ENCODE results near the gene POU6F1.

Gene POU6F1

DNA sequence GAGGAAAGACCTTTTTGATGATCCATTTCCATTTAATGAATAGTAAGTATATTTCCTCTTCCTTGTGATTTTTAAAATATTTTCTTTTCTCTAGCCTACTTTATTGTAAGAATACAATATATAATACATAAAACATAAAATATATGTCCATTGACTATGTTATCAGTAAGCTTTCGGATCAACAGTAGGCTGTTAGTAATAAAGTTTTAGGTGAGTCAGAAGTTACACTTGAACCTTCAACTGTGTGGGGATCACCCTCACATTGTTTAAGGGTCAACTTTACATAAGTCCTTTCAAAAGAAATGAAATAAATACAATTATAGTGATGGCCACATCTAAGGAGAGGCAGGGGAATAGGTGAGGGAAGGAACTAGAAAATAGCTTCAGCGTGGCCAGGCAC is 40.0 kb downstream of the POU6F1 start:
- H3K9ac ChIP-seq = no peak overlapping the region
- H3K27ac ChIP-seq = no peak overlapping the region
- H3K79me2 ChIP-seq = no peaks in the 10 kb centered on the region
- H3K4me2 ChIP-seq (ENCODE audit: low read length) = no peak overlapping the region
- no peak overlapping the region for H2AFZ ChIP-seq
- no peaks in the 10 kb centered on the region for H3K36me3 ChIP-seq (ENCODE audit: control insufficient read depth, insufficient read depth, low read length)
- no peaks in the 10 kb centered on the region for H3K9me3 ChIP-seq (ENCODE audit: control insufficient read depth, low read length)
- TF ChIP-seq, protein P1, sequence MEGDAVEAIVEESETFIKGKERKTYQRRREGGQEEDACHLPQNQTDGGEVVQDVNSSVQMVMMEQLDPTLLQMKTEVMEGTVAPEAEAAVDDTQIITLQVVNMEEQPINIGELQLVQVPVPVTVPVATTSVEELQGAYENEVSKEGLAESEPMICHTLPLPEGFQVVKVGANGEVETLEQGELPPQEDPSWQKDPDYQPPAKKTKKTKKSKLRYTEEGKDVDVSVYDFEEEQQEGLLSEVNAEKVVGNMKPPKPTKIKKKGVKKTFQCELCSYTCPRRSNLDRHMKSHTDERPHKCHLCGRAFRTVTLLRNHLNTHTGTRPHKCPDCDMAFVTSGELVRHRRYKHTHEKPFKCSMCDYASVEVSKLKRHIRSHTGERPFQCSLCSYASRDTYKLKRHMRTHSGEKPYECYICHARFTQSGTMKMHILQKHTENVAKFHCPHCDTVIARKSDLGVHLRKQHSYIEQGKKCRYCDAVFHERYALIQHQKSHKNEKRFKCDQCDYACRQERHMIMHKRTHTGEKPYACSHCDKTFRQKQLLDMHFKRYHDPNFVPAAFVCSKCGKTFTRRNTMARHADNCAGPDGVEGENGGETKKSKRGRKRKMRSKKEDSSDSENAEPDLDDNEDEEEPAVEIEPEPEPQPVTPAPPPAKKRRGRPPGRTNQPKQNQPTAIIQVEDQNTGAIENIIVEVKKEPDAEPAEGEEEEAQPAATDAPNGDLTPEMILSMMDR (IDR thresholded peaks at IDR 0.05) = no peak
- no peaks in the 10 kb centered on the region for H3K27me3 ChIP-seq (ENCODE audit: control insufficient read depth, insufficient read depth, low read length)
- H3K4me3 ChIP-seq (ENCODE audit: low read depth, low read length) = no peak overlapping the region
- no peaks in the 10 kb centered on the region for H3K4me1 ChIP-seq

DNA sequence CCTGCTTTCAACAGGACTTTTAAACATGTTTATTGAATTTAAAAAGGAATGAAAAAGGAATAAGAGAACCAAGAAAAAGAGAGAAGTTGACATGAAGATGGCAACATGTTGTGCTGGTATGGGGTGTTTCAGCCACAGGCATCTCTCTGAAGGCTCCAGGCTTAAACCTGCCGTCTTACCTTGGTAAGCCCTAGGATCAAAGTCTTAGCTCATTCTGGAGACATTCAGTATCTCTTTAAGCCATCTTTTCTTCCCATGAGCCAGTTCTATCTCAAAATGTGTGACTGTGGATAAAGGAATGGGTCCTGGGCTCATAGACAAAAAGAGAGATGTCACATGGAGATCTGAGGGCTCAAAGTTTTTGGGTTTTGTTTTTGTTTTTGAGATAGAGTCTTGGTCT is 43.4 kb downstream of the POU6F1 start:
- TF ChIP-seq, protein P1 (IDR thresholded peaks at IDR 0.05) = no peak

GRCh38 chr12:51172515-51173431 is 45.1 kb downstream of the POU6F1 start, which contains the start of gene TFCP2:
TSS of gene TFCP2 (minus strand) at chr12:51173135. CDS start at chr12:51172422, 713 bp downstream.
- peak within 1 kb of the TSS; percentile 100 for H2AFZ ChIP-seq
- peaks cover 3% of the 10 kb centered on the region for H3K4me1 ChIP-seq
- no peaks in the 10 kb centered on the region for H3K9me3 ChIP-seq (ENCODE audit: control insufficient read depth, low read length)
- peaks cover 44% of the 10 kb centered on the region for H3K79me2 ChIP-seq
- peak within 1 kb of the TSS; percentile 89 for H3K4me3 ChIP-seq (ENCODE audit: low read depth, low read length)
- H3K27ac ChIP-seq = peak within 1 kb of the TSS; percentile 100
- H3K4me2 ChIP-seq (ENCODE audit: low read length) = peak within 1 kb of the TSS; percentile 94
- H3K36me3 ChIP-seq (ENCODE audit: control insufficient read depth, insufficient read depth, low read length) = no peaks in the 10 kb centered on the region
- no peaks in the 10 kb centered on the region for H3K27me3 ChIP-seq (ENCODE audit: control insufficient read depth, insufficient read depth, low read length)
- H3K9ac ChIP-seq = peak within 1 kb of the TSS; percentile 96
- TF ChIP-seq, protein P1 (IDR thresholded peaks at IDR 0.05) = no peak

More for the DNA sequence above, 43.4 kb downstream of the POU6F1 start:
- H3K79me2 ChIP-seq = peaks cover 29% of the 10 kb centered on the region
- no peak overlapping the region for H2AFZ ChIP-seq
- no peak overlapping the region for H3K9ac ChIP-seq
- H3K36me3 ChIP-seq (ENCODE audit: control insufficient read depth, insufficient read depth, low read length) = no peaks in the 10 kb centered on the region
- H3K27ac ChIP-seq = no peak overlapping the region
- no peak overlapping the region for H3K4me3 ChIP-seq (ENCODE audit: low read depth, low read length)
- no peaks in the 10 kb centered on the region for H3K27me3 ChIP-seq (ENCODE audit: control insufficient read depth, insufficient read depth, low read length)
- no peaks in the 10 kb centered on the region for H3K9me3 ChIP-seq (ENCODE audit: control insufficient read depth, low read length)
- peaks cover 3% of the 10 kb centered on the region for H3K4me1 ChIP-seq
- no peak overlapping the region for H3K4me2 ChIP-seq (ENCODE audit: low read length)

GRCh38 chr12:51171884-51172514 is 45.9 kb downstream of the POU6F1 start:
- no peaks in the 10 kb centered on the region for H3K27me3 ChIP-seq (ENCODE audit: control insufficient read depth, insufficient read depth, low read length)
- TF ChIP-seq, protein P1 (IDR thresholded peaks at IDR 0.05) = no peak
- H3K36me3 ChIP-seq (ENCODE audit: control insufficient read depth, insufficient read depth, low read length) = no peaks in the 10 kb centered on the region
- no peaks in the 10 kb centered on the region for H3K9me3 ChIP-seq (ENCODE audit: control insufficient read depth, low read length)
- H3K4me2 ChIP-seq (ENCODE audit: low read length) = peak overlapping the region; percentile 94
- H3K27ac ChIP-seq = peak overlapping the region; percentile 100
- peaks cover 3% of the 10 kb centered on the region for H3K4me1 ChIP-seq
- H3K79me2 ChIP-seq = peaks cover 50% of the 10 kb centered on the region
- H3K4me3 ChIP-seq (ENCODE audit: low read depth, low read length) = peak overlapping the region; percentile 89
- peak overlapping the region; percentile 100 for H2AFZ ChIP-seq
- H3K9ac ChIP-seq = peak overlapping the region; percentile 96
